Retinal pigment epithelial cell (primary cell): Measurements from ENCODE around the gene APOLD1.
A peak's percentile ranks its signal among the peaks of the same experiment; 100 is the strongest.

ENCODE experiments used
- DNase-seq: peaks from one replicate; pipeline ENCODE4 v3.0.0-alpha.2; 2010; ENCODE audit warnings: low read depth
- H3K4me3 ChIP-seq: 2 replicates; pipeline ENCODE4 v1.5.1; 2011; ENCODE audit warnings: mild to moderate bottlenecking, low read length, control low read depth, moderate library complexity
- TF ChIP-seq, protein P1 (sequence below): conservative IDR thresholded peaks from 2 replicates; pipeline ENCODE4 v1.5.1; 2011; ENCODE audit warnings: low read depth, low read length, control low read depth, inconsistent platforms

APOLD1 gene

DNA sequence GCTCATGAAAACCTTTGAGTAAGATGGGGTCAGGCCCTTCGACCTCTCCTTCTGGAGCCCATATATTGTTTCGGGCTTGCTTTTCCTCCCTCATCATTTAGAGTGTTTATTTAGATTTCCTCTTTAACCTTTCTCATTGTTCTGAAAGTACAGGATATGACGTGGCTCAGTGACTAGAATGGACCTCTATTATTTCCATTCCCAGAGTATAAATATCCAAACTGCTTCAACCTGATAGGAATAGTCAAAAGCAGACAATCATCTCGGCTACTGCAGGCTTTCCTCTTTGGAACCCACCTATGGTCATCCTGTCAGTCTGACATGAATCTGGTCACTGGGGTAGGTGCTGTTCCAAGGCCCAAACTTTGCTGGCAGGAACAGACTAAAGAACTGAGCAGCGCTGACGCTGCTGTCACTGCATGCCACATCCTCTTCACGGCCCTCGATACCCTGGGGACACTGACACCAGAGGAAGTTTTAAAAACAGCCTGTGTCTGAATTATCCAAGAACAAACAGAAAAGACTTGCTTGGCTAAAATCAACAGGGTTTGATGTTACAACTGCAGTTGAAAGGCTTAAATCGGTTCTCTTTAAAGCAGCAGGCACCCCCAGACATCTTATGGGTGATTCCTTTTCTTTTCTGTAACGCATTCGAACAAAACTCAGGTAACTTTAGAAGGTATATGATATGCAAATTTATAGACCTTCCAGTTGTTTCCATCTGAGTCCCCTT is 22.7 kb downstream of the APOLD1 start:
- no peak overlapping the region for H3K4me3 ChIP-seq
- no peak for DNase-seq
- TF ChIP-seq, protein P1, sequence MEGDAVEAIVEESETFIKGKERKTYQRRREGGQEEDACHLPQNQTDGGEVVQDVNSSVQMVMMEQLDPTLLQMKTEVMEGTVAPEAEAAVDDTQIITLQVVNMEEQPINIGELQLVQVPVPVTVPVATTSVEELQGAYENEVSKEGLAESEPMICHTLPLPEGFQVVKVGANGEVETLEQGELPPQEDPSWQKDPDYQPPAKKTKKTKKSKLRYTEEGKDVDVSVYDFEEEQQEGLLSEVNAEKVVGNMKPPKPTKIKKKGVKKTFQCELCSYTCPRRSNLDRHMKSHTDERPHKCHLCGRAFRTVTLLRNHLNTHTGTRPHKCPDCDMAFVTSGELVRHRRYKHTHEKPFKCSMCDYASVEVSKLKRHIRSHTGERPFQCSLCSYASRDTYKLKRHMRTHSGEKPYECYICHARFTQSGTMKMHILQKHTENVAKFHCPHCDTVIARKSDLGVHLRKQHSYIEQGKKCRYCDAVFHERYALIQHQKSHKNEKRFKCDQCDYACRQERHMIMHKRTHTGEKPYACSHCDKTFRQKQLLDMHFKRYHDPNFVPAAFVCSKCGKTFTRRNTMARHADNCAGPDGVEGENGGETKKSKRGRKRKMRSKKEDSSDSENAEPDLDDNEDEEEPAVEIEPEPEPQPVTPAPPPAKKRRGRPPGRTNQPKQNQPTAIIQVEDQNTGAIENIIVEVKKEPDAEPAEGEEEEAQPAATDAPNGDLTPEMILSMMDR: no peak

DNA sequence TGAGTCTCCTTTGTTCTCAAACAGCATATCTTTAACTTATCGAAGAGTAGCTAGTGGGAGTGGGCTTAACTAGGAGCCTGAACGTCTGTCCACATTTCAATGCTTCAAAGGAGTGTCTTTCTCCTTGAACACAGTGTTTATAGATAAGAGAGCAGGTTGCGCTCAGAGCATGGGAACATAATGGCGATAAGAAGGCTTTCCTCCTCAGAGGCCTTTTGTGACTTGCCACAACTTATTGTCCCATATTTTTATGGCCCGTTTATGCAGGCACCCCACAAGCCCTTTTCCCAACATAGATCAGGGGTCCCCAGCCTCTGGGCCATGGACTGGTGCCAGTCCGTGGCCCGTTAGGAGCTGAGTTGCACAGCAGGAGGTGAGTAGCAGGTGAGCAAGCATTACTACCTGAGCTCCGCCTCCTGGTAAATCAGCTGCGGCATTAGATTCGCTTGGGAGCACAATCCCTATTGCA is 25.1 kb downstream of the APOLD1 start:
- no peak for DNase-seq
- TF ChIP-seq, protein P1: no peak
- H3K4me3 ChIP-seq: no peak overlapping the region

DNA sequence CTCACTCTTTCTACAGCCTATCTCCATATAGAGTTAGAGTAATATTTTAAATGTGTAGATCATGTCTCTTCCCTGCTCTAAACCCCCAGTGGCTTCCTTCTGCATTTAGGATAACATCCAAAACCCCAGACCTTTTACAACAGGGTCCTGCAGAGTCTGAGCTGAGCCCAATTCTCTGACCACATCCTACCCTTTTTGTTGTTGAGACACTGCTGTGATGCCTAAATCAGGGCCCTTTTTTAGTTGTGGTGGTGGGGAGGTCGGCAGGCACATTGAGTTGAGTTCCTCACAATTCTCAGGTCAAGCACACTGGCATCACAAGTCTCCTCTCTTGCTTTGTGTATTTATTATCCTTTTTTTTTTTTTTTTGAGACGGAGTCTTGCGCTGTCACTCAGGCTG is 25.9 kb downstream of the APOLD1 start:
- DNase-seq: no peak
- TF ChIP-seq, protein P1: no peak
- H3K4me3 ChIP-seq: no peak overlapping the region

DNA sequence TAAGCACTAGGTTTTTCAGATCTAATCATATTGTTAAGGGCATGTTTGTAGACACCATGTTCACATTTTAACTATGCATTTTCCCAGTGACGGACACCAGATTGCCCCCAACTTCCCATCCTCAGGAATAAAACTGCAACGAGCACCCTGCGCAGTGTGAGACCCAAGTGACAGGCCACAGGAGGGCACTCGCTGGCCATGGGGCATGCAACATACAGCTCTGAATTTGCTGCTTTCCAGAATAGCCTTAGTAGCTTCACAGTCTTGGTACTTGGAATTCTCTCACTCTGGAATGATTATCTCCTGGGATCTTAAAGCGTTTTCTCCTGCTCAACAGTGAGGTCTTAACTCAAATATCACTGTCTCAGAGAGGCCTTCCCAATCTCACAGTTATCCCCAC is 26.7 kb downstream of the APOLD1 start:
- DNase-seq: no peak
- no peak overlapping the region for H3K4me3 ChIP-seq
- TF ChIP-seq, protein P1: peak; percentile 37

DNA sequence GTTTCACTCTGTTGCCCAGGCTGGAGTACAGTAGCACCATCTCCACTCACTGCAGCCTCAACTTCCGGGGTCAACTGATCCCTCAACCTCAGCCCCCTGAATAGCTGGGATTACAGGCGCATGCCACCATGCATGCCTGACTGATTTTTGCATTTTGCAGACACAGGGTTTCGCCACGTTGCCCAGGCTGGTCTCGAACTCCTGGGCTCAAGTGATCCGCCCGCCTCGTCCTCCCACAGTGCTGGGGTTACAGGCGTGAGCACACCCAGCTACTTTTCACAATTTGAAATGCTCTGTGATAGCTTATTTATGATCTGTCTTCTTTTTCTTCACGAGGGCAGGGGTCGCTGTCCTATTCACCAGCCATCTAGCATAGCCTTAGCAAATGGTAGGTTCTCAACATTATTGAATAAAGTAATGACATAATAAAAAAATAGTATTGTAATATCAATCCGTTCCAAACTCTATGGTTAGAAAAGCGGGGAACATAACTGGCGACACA is 27.2 kb downstream of the APOLD1 start:
- no peak overlapping the region for H3K4me3 ChIP-seq
- no peak for DNase-seq
- TF ChIP-seq, protein P1: no peak

DNA sequence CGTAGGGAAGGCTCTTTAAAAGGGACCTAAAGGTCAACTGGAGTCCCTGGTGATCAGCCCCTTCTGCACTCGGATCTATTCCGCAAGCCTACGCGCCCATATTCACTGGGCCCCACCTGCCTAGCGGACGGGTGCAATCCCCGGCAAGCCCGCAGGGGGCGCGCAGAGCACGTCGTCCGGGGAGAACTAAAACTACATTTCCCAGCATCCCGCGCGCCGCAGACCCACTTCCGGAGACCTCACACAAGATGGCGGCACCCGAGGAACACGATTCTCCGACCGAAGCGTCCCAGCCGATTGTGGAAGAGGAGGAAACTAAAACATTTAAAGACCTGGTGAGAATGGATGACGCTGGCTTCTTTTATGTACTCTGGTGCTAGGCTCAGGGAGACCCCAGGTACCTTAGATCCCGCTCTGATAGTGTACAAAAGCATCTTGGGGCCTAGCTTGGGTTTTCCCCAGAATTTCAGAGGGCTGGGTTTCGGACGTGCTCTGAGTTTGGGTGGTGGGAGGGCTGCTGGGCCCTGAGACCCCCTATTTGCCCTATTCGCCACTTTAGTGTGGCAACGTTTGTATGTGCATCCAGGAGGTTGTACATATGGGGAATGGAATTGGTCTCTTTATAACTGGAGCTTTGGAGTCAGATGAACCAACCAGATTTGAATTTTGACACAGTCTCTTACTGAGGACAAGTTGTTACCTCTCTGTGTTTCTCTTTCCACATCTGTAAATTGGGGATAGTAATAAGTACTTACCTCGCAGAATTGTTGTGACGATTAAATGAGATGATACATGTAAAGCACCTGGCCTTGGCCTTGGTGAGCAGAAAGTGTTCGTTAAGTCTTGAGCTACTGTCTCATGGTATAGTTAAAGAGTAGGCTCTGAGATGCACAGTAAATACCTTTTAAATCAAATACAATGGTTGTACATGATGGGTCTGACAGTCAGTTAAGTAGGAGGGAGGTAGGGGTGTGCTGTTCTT is 28.0 kb downstream of the APOLD1 start, which contains the start of gene DDX47:
Gene DDX47, plus strand, starts transcription at position 227 of the 982 bp plus-strand sequence. Its CDS starts 22 bp downstream, at position 249.
- peak; percentile 66 for DNase-seq
- TF ChIP-seq, protein P1: peak; percentile 92
- H3K4me3 ChIP-seq: peak within 1 kb of the TSS; percentile 85
